AG20443 (cell line): ENCODE results near the gene NSDHL.

Source experiments
- DNase-seq: peaks from one replicate; pipeline ENCODE4 v3.0.0; 2012; ENCODE audit warnings: low spot score, mixed read lengths

The NSDHL gene

GRCh38 chrX:152913346-152913745 lies 82.5 kb downstream of the NSDHL start:
- no peak for DNase-seq

- DNase-seq: no peak
These were observed 83.0 kb downstream of the NSDHL start for GRCh38 chrX:152913910-152914309.

GRCh38 chrX:152915541-152916241 lies 84.8 kb downstream of the NSDHL start:
- DNase-seq: peak; percentile 54

- DNase-seq: no peak
These were observed 87.1 kb downstream of the NSDHL start for GRCh38 chrX:152917656-152918579.

- no peak for DNase-seq
These were observed 87.8 kb downstream of the NSDHL start for GRCh38 chrX:152918707-152919106.
